Suprapubic skin (tissue), 4 donors: ENCODE results near the gene AGBL5. TPM values are rescaled to one million over a fixed set of nuclear protein-coding genes. Genes with fewer than 3 reads are reported as not detected.

Source experiments
- DNase-seq, 2 donors: peaks; one replicate each; pipeline ENCODE4 v3.0.0-alpha.2; 2019; ENCODE audit warnings: low spot score in 2 of 2
- H3K27ac ChIP-seq: fragments of 200-600 bp; sonication (generic); one replicate; pipeline ENCODE4 v1.5.1; 2019
- H3K27me3 ChIP-seq: fragments of 200-600 bp; sonication (generic); one replicate; pipeline ENCODE4 v1.5.1; 2019
- H3K36me3 ChIP-seq: fragments of 200-600 bp; sonication (generic); one replicate; pipeline ENCODE4 v1.5.1; 2019
- H3K4me1 ChIP-seq: fragments of 200-600 bp; sonication (generic); one replicate; pipeline ENCODE4 v1.5.1; 2019
- H3K4me3 ChIP-seq: fragments of 200-600 bp; sonication (generic); one replicate; pipeline ENCODE4 v1.5.1; 2019; ENCODE audit warnings: mild to moderate bottlenecking
- H3K9me3 ChIP-seq: fragments of 200-600 bp; sonication (generic); one replicate; pipeline ENCODE4 v1.5.1; 2019
- CTCF ChIP-seq, 2 donors: fragments of 200-600 bp in 1 of 2; fragments of 450-650 bp in 1 of 2; sonication (generic) in 1 of 2; IDR thresholded peaks; one replicate each; pipeline ENCODE4 v1.5.1; 2016 to 2019; ENCODE audit warnings: antibody characterized with exemption in 2 of 2, mild to moderate bottlenecking in 1 of 2, moderate library complexity in 1 of 2
- EP300 ChIP-seq: sonication (generic); formaldehyde crosslinking; IDR thresholded peaks from one replicate; pipeline ENCODE4 v1.6.1; 2017; ENCODE audit warnings: antibody characterized with exemption
- POLR2A ChIP-seq, 2 donors: fragments of 450-650 bp; IDR thresholded peaks; one replicate each; pipeline ENCODE4 v1.6.1; 2017; ENCODE audit warnings: antibody characterized with exemption in 2 of 2, mild to moderate bottlenecking in 2 of 2, moderate library complexity in 2 of 2
- POLR2AphosphoS5 ChIP-seq, 3 donors: sonication (generic); formaldehyde crosslinking; IDR thresholded peaks; one replicate each; pipeline ENCODE4 v1.6.1; 2017; ENCODE audit warnings: antibody characterized with exemption in 3 of 3
- WGBS: methylation state at CpG from one replicate; pipeline ENCODE4 v1.1.5; 2018; 5-methylcytosine and 5-hydroxymethylcytosine counted together
- total RNA-seq, 4 donors: library from RNA; depleted of rRNA; stranded (reverse); fragments of >200 nt; gene quantifications; one replicate each; pipeline ENCODE4 v1.1.0, GENCODE V29; 2016

The AGBL5 gene
- total RNA-seq, 4 donors from 2014 or later: 15.3 to 18.9 (median 18.5) TPM

GRCh38 chr2:27013738-27014137 is 37.7 kb upstream of the AGBL5 start:
- Histone ChIP-seq H3K27me3 (no peaks in the 10 kb centered on the region), H3K27ac (no peak overlapping the region), H3K4me3 (no peak overlapping the region), H3K36me3 (no peaks in the 10 kb centered on the region), H3K4me1 (peaks cover 12% of the 10 kb centered on the region), H3K9me3 (no peaks in the 10 kb centered on the region)
- WGBS: 98% methylated on average over 4 of the region's 4 CpGs
- no peak for DNase-seq
- no peak for TF ChIP-seq EP300
- TF ChIP-seq CTCF (IDR thresholded peaks at IDR 0.05): no peak
- TF ChIP-seq POLR2A (IDR thresholded peaks at IDR 0.05): no peak
- TF ChIP-seq POLR2AphosphoS5 (IDR thresholded peaks at IDR 0.05): no peak

- Histone ChIP-seq H3K36me3 (no peaks in the 10 kb centered on the region), H3K27me3 (no peaks in the 10 kb centered on the region), H3K4me1 (peaks cover 9% of the 10 kb centered on the region), H3K4me3 (no peak overlapping the region), H3K9me3 (no peaks in the 10 kb centered on the region), H3K27ac (no peak overlapping the region)
- DNase-seq: no peak
- 86% methylated on average over 8 of the region's 8 CpGs for WGBS
- TF ChIP-seq POLR2A (IDR thresholded peaks at IDR 0.05): no peak
- TF ChIP-seq EP300: no peak
- TF ChIP-seq CTCF (IDR thresholded peaks at IDR 0.05): no peak
- TF ChIP-seq POLR2AphosphoS5 (IDR thresholded peaks at IDR 0.05): no peak
Measured at GRCh38 chr2:27014771-27015433, 36.6 kb upstream of the AGBL5 start.

- no peak for DNase-seq
- Histone ChIP-seq H3K4me1 (peaks cover 18% of the 10 kb centered on the region), H3K36me3 (no peaks in the 10 kb centered on the region), H3K27me3 (no peaks in the 10 kb centered on the region), H3K27ac (no peak overlapping the region), H3K9me3 (no peaks in the 10 kb centered on the region), H3K4me3 (no peak overlapping the region)
- TF ChIP-seq CTCF (IDR thresholded peaks at IDR 0.05) (peak; percentile 45 to 52), POLR2A (IDR thresholded peaks at IDR 0.05) (no peak), EP300 (no peak)
- WGBS: 40% methylated on average over 2 of the region's 3 CpGs
Measured at GRCh38 chr2:27016801-27017325, 34.6 kb upstream of the AGBL5 start.

- Histone ChIP-seq H3K4me1 (peaks cover 22% of the 10 kb centered on the region), H3K36me3 (peaks cover 7% of the 10 kb centered on the region), H3K27me3 (no peaks in the 10 kb centered on the region), H3K27ac (no peak overlapping the region), H3K4me3 (no peak overlapping the region), H3K9me3 (no peaks in the 10 kb centered on the region)
- TF ChIP-seq POLR2AphosphoS5 (IDR thresholded peaks at IDR 0.05) (no peak), CTCF (IDR thresholded peaks at IDR 0.05) (no peak), EP300 (no peak), POLR2A (IDR thresholded peaks at IDR 0.05) (no peak)
- 83% methylated on average over 3 of the region's 3 CpGs for WGBS
- no peak for DNase-seq
Measured at GRCh38 chr2:27018142-27018541, 33.3 kb upstream of the AGBL5 start.

GRCh38 chr2:27019459-27019858 is 32.0 kb upstream of the AGBL5 start:
- TF ChIP-seq CTCF (IDR thresholded peaks at IDR 0.05) (no peak), EP300 (no peak), POLR2A (IDR thresholded peaks at IDR 0.05) (no peak), POLR2AphosphoS5 (IDR thresholded peaks at IDR 0.05) (no peak)
- Histone ChIP-seq H3K4me3 (no peak overlapping the region), H3K4me1 (peaks cover 22% of the 10 kb centered on the region), H3K27me3 (no peaks in the 10 kb centered on the region), H3K9me3 (no peaks in the 10 kb centered on the region), H3K36me3 (peaks cover 20% of the 10 kb centered on the region), H3K27ac (peak overlapping the region; percentile 75)
- no peak for DNase-seq
- WGBS: 92% methylated on average over 9 of the region's 9 CpGs
